ENCODE data around the gene OR8I2. TPM values are rescaled to one million over a fixed set of nuclear protein-coding genes. Genes with fewer than 3 reads are reported as not detected.
"Not testable (repeated sequence)": the region's sequence is repeated elsewhere in the genome, so short reads cannot be mapped to it uniquely, and the experiment has no call there.

The OR8I2 gene
- not detected for total RNA-seq

GRCh38 chr11:56093008-56093407 is at the start of gene OR8I2:
OR8I2 (plus strand) TSS chr11:56093308; CDS start chr11:56093308, 0 bp downstream.
- Histone ChIP-seq H3K4me3 (ENCODE audit: low read length) (no peak within 1 kb of the TSS), H3K27me3 (ENCODE audit: insufficient read depth, low read length) (no peaks in the 10 kb centered on the region)

DNA sequence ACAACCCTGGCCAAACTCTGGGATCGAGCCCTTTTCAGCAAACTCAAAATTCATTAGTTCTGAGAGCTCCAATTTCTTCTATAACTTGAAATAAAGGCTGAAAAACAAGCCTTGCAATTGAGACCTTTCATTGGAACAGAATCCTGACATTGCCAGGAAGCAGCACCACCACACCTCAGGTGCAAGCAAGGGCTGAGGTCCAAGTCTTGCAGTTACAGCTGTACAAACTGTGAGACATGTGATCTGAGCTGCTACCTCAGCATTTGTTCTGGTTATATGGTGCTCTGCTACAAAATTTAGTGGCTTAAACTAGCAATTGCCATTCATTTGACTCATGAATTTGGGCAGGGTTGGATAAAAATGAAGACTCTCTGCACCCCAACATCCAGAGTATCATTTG is 47.6 kb upstream of the OR8I2 start:
- H3K27me3 ChIP-seq (ENCODE audit: insufficient read depth, low read length), result no peaks in the 10 kb centered on the region
- no peak overlapping the region for H3K4me3 ChIP-seq (ENCODE audit: low read length)
- H3K9me3 ChIP-seq (ENCODE audit: low read depth, low read length), result no peaks in the 10 kb centered on the region
- no peaks in the 10 kb centered on the region for H3K4me1 ChIP-seq (ENCODE audit: insufficient read depth, low read length)

More at GRCh38 chr11:56093008-56093407, at the start of gene OR8I2:
- no peaks in the 10 kb centered on the region for H3K4me1 ChIP-seq (ENCODE audit: insufficient read depth, low read length)
- H3K9me3 ChIP-seq (ENCODE audit: low read depth, low read length), result no peaks in the 10 kb centered on the region

DNA sequence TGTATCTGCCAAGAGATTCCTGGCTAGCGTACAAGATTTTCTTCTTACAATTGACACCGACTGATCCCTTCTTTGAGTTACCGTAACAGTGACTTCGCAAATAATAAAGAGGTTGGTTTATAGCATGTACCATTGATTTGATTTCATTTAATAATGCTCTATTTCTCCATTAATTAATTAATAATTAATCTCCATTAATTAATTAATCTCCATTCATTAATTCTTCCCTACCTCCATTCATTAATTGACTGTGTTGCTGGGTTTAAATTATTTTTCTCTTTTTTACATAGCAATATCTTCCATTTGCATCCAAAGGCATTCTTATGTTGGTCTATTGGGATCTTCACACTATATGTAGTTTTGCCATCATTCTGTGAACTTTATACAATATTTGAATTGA is 44.6 kb upstream of the OR8I2 start:
- Histone ChIP-seq H3K27me3 (ENCODE audit: insufficient read depth, low read length) (no peaks in the 10 kb centered on the region), H3K9me3 (ENCODE audit: low read depth, low read length) (no peaks in the 10 kb centered on the region), H3K4me3 (ENCODE audit: low read length) (no peak overlapping the region), H3K4me1 (ENCODE audit: insufficient read depth, low read length) (no peaks in the 10 kb centered on the region)

- Histone ChIP-seq H3K4me1 (ENCODE audit: insufficient read depth, low read length) (no peaks in the 10 kb centered on the region), H3K9me3 (ENCODE audit: low read depth, low read length) (no peaks in the 10 kb centered on the region), H3K4me3 (ENCODE audit: low read length) (no peak overlapping the region), H3K27me3 (ENCODE audit: insufficient read depth, low read length) (no peaks in the 10 kb centered on the region)
These were observed 43.6 kb upstream of the OR8I2 start for GRCh38 chr11:56049487-56049886.

DNA sequence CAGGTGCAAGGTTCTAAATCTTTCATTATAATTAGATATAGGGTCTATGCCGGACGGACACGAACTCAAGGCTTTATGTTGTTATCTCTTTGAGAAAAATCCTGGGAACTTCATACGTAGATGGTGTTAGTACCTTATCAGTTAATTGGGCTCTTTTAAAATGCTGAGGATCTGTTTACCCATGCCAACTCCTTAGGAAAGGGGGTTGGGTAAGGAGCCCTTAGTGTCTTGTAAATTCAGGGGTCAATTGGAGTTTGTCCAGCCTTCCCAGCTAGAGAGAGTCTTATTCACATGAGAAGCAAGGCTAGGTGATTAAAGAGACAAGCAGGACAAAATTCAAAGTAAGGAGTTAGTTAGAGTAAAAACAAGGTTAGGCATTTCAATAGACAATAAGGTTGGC is 36.7 kb upstream of the OR8I2 start:
- H3K4me3 ChIP-seq (ENCODE audit: low read length); H3K4me1 ChIP-seq (ENCODE audit: insufficient read depth, low read length); H3K9me3 ChIP-seq (ENCODE audit: low read depth, low read length); H3K27me3 ChIP-seq (ENCODE audit: insufficient read depth, low read length): not testable (repeated sequence)

GRCh38 chr11:56057661-56058237 is 35.4 kb upstream of the OR8I2 start:
- not testable (repeated sequence) for H3K4me1 ChIP-seq (ENCODE audit: insufficient read depth, low read length); H3K4me3 ChIP-seq (ENCODE audit: low read length); H3K9me3 ChIP-seq (ENCODE audit: low read depth, low read length); H3K27me3 ChIP-seq (ENCODE audit: insufficient read depth, low read length)

GRCh38 chr11:56058260-56058780 is 34.8 kb upstream of the OR8I2 start:
- not testable (repeated sequence) for H3K9me3 ChIP-seq (ENCODE audit: low read depth, low read length); H3K4me1 ChIP-seq (ENCODE audit: insufficient read depth, low read length); H3K27me3 ChIP-seq (ENCODE audit: insufficient read depth, low read length); H3K4me3 ChIP-seq (ENCODE audit: low read length)

DNA sequence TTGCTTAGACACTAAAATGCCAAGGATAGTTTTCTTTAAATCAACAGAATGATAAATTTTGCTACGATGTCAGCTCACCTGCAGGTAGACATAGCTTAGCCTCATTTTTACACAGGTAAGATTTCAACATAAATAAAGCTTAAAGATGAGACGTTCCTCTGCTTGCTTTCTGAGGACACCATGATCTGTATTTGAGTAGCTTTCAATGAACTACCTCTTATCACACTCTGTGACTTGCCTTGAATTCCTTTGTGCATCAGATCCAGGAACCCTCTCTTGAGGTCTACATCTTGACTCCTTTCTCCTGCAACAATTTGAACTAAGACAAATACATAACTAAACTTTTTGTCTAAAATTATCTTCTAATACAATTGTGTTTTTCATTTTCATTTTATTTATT is 26.1 kb upstream of the OR8I2 start:
- Histone ChIP-seq H3K9me3 (ENCODE audit: low read depth, low read length) (peaks cover 9% of the 10 kb centered on the region), H3K27me3 (ENCODE audit: insufficient read depth, low read length) (no peaks in the 10 kb centered on the region), H3K4me3 (ENCODE audit: low read length) (no peak overlapping the region), H3K4me1 (ENCODE audit: insufficient read depth, low read length) (no peaks in the 10 kb centered on the region)

DNA sequence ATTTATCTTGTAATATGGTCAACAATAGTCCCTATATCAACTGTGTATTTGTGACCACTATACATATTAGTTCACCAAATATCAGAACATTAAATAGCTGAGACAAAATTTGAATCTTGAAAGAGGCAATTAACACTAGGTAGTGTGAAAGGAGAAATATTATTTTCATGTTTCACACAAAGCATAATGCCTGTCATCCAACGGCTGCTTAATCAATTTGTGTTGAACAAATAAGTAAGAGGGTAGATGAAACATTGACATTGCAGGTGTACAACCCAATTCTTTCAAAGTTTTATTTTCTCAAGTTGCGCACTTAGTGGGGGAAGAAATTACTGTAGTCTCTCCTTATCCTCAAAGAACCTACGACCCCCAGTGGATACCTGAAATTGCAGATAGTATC is 3.4 kb upstream of the OR8I2 start:
- Histone ChIP-seq H3K27me3 (ENCODE audit: insufficient read depth, low read length) (no peaks in the 10 kb centered on the region), H3K9me3 (ENCODE audit: low read depth, low read length) (no peaks in the 10 kb centered on the region), H3K4me3 (ENCODE audit: low read length) (no peak overlapping the region)

DNA sequence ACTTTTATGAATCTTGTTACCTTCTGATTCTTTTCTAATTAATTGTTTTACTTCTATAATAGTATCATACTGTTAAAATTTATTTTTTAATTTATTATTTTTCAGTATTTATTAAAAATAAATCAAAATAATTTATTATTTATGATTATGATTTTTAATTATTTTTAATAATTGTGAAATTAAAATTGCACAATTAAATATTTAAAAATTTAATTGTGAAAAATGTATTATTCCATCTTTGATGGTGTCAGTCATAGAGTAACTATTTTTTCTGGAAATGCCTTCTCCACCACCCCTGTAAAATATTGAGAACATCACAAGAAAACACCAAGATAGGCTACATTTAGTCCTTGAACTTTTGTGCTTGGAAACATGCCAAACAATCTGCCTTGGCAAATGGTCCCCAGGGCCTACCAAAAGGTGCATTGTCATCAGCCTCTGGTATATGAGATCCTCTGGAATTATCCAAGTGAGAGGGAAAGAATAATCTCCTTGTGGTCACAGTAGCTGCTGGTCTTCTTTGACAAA is 10.2 kb downstream of the OR8I2 start, which contains the start of gene OR8H2:
TSS of gene OR8H2 (plus strand) at position 478 of the 528 bp plus-strand sequence. CDS start 1,356 bp downstream, outside the sequence.
- H3K4me3 ChIP-seq (ENCODE audit: low read length), result no peak within 1 kb of the TSS
- H3K4me1 ChIP-seq (ENCODE audit: insufficient read depth, low read length), result no peaks in the 10 kb centered on the region
- H3K27me3 ChIP-seq (ENCODE audit: insufficient read depth, low read length), result no peaks in the 10 kb centered on the region
- no peaks in the 10 kb centered on the region for H3K9me3 ChIP-seq (ENCODE audit: low read depth, low read length)

More for the DNA sequence above, 3.4 kb upstream of the OR8I2 start:
- no peaks in the 10 kb centered on the region for H3K4me1 ChIP-seq (ENCODE audit: insufficient read depth, low read length)

GRCh38 chr11:56122073-56122472 is 29.0 kb downstream of the OR8I2 start, which contains the start of gene OR8H3:
OR8H3 (plus strand) TSS chr11:56122373; CDS start chr11:56122373, 0 bp downstream.
- Histone ChIP-seq H3K27me3 (ENCODE audit: insufficient read depth, low read length) (no peaks in the 10 kb centered on the region), H3K9me3 (ENCODE audit: low read depth, low read length) (no peaks in the 10 kb centered on the region)

GRCh38 chr11:56140151-56140661 is 47.1 kb downstream of the OR8I2 start, which contains the start of gene OR8J3:
OR8J3 (minus strand) TSS chr11:56140201; CDS start chr11:56137718, 2,483 bp downstream.
- Histone ChIP-seq H3K4me1 (ENCODE audit: insufficient read depth, low read length) (no peaks in the 10 kb centered on the region), H3K27me3 (ENCODE audit: insufficient read depth, low read length) (no peaks in the 10 kb centered on the region), H3K4me3 (ENCODE audit: low read length) (no peak within 1 kb of the TSS), H3K9me3 (ENCODE audit: low read depth, low read length) (no peaks in the 10 kb centered on the region)

More at GRCh38 chr11:56122073-56122472, 29.0 kb downstream of the OR8I2 start, which contains the start of gene OR8H3:
- no peaks in the 10 kb centered on the region for H3K4me1 ChIP-seq (ENCODE audit: insufficient read depth, low read length)
- no peak within 1 kb of the TSS for H3K4me3 ChIP-seq (ENCODE audit: low read length)

GRCh38 chr11:56143681-56144080 is 50.6 kb downstream of the OR8I2 start:
- not testable (repeated sequence) for H3K4me3 ChIP-seq (ENCODE audit: low read length); H3K4me1 ChIP-seq (ENCODE audit: insufficient read depth, low read length); H3K27me3 ChIP-seq (ENCODE audit: insufficient read depth, low read length); H3K9me3 ChIP-seq (ENCODE audit: low read depth, low read length)

Data from mononuclear cell (primary cell).